Mesendoderm (in vitro differentiated cells): ENCODE measurements around the gene MAP3K21.

Source experiments
- DNase-seq: peaks from one replicate; pipeline ENCODE4 v3.0.0; 2013
- H2AK5ac ChIP-seq: 2 replicates; pipeline ENCODE4 v1.6.1; 2013; ENCODE audit warnings: low read length, inconsistent platforms
- H2BK120ac ChIP-seq: 2 replicates; pipeline ENCODE4 v1.6.1; 2013; ENCODE audit warnings: low read depth, mild to moderate bottlenecking, low read length, moderate library complexity, mixed read lengths
- H2BK15ac ChIP-seq: replicated peaks from 2 replicates; pipeline ENCODE4 v1.6.1; 2013; ENCODE audit warnings: low read depth, mild to moderate bottlenecking, moderate library complexity
- H2BK5ac ChIP-seq: 2 replicates; pipeline ENCODE4 v1.6.1; 2013; ENCODE audit warnings: low read length, inconsistent platforms
- H3K18ac ChIP-seq: 2 replicates; pipeline ENCODE4 v1.6.1; 2013; ENCODE audit warnings: mild to moderate bottlenecking, low read length, mixed read lengths
- H3K23ac ChIP-seq: one replicate; pipeline ENCODE4 v1.6.1; 2013; ENCODE audit warnings: low read length
- H3K27ac ChIP-seq: 2 replicates; pipeline ENCODE4 v1.5.1; 2013; ENCODE audit warnings: low read depth, mild to moderate bottlenecking, inconsistent platforms, low read length, moderate library complexity
- H3K27me3 ChIP-seq: 2 replicates; pipeline ENCODE4 v1.6.1; 2013; ENCODE audit warnings: low read length, control low read depth, mild to moderate bottlenecking, inconsistent platforms; ENCODE audit not compliant: insufficient read depth, poor library complexity
- H3K36me3 ChIP-seq: 2 replicates; pipeline ENCODE4 v1.6.1; 2013; ENCODE audit warnings: low read length, inconsistent platforms; ENCODE audit not compliant: control insufficient read depth, insufficient read depth
- H3K4ac ChIP-seq: one replicate; pipeline ENCODE4 v1.6.1; 2013; ENCODE audit warnings: low read depth, mild to moderate bottlenecking, low read length, moderate library complexity
- H3K4me1 ChIP-seq: 2 replicates; pipeline ENCODE4 v1.6.1; 2013; ENCODE audit warnings: low read depth, low read length, inconsistent platforms; ENCODE audit not compliant: control insufficient read depth
- H3K4me2 ChIP-seq: 2 replicates; pipeline ENCODE4 v1.6.1; 2013; ENCODE audit warnings: low read length
- H3K4me3 ChIP-seq: 2 replicates; pipeline ENCODE4 v1.5.1; 2013; ENCODE audit warnings: mild to moderate bottlenecking, low read length
- H3K56ac ChIP-seq: one replicate; pipeline ENCODE4 v1.6.1; 2013; ENCODE audit warnings: low read length
- H3K79me1 ChIP-seq: 2 replicates; pipeline ENCODE4 v1.6.1; 2013; ENCODE audit warnings: low read length, inconsistent platforms
- H3K79me2 ChIP-seq: 2 replicates; pipeline ENCODE4 v1.6.1; 2013; ENCODE audit warnings: mild to moderate bottlenecking, low read length; ENCODE audit not compliant: control insufficient read depth, insufficient read depth
- H3K9ac ChIP-seq: 2 replicates; pipeline ENCODE4 v1.6.1; 2013; ENCODE audit warnings: low read length, inconsistent platforms
- H4K5ac ChIP-seq: one replicate; pipeline ENCODE4 v1.6.1; 2013; ENCODE audit warnings: low read length
- H4K8ac ChIP-seq: one replicate; pipeline ENCODE4 v1.6.1; 2013; ENCODE audit warnings: low read depth, mild to moderate bottlenecking, control low read depth, low read length, moderate library complexity
- WGBS: extraction: QIAGEN DNeasy Blood & Tissue Kit; methylation state at CpG from one replicate; pipeline ENCODE4 v1.1.7; 2013; ENCODE audit warnings: low lambda C conversion rate, missing lambda C conversion rate; ENCODE audit not compliant: insufficient coverage; ENCODE audit errors: extremely low coverage; 5-methylcytosine and 5-hydroxymethylcytosine counted together

MAP3K21 gene

GRCh38 chr1:233342086-233342485 is 14.6 kb downstream of the MAP3K21 start:
- Histone ChIP-seq H3K56ac (no peak overlapping the region), H3K36me3 (no peaks in the 10 kb centered on the region), H3K4ac (no peak overlapping the region), H3K18ac (no peak overlapping the region), H2AK5ac (no peak overlapping the region), H2BK15ac (no peak overlapping the region), H3K4me2 (no peak overlapping the region), H2BK120ac (no peak overlapping the region), H3K27me3 (no peaks in the 10 kb centered on the region), H3K23ac (no peak overlapping the region), H3K4me3 (no peak overlapping the region), H3K79me2 (peaks cover 2% of the 10 kb centered on the region), H2BK5ac (no peak overlapping the region), H3K27ac (no peak overlapping the region), H3K9ac (no peak overlapping the region), H4K5ac (no peak overlapping the region), H3K79me1 (peaks cover 4% of the 10 kb centered on the region), H3K4me1 (peaks cover 4% of the 10 kb centered on the region), H4K8ac (no peak overlapping the region)
- no peak for DNase-seq

- no peak overlapping the region for H3K4me2 ChIP-seq
- no peak overlapping the region for H2BK5ac ChIP-seq
- WGBS: no CpG with 5 or more reads among the region's 1 CpG
- no peak overlapping the region for H3K18ac ChIP-seq
- no peak overlapping the region for H4K5ac ChIP-seq
- H3K4me1 ChIP-seq: peaks cover 4% of the 10 kb centered on the region
- H2BK15ac ChIP-seq: no peak overlapping the region
- no peak overlapping the region for H3K27ac ChIP-seq
- H2BK120ac ChIP-seq: no peak overlapping the region
- peaks cover 2% of the 10 kb centered on the region for H3K79me2 ChIP-seq
- H3K36me3 ChIP-seq: no peaks in the 10 kb centered on the region
- H3K23ac ChIP-seq: no peak overlapping the region
- H3K79me1 ChIP-seq: peaks cover 4% of the 10 kb centered on the region
- H3K4ac ChIP-seq: no peak overlapping the region
- H3K4me3 ChIP-seq: no peak overlapping the region
- no peak for DNase-seq
- H3K9ac ChIP-seq: no peak overlapping the region
- H3K27me3 ChIP-seq: no peaks in the 10 kb centered on the region
- no peak overlapping the region for H2AK5ac ChIP-seq
- no peak overlapping the region for H4K8ac ChIP-seq
- no peak overlapping the region for H3K56ac ChIP-seq
Measured at GRCh38 chr1:233343262-233343661, 15.7 kb downstream of the MAP3K21 start.

GRCh38 chr1:233347338-233347737 is 19.8 kb downstream of the MAP3K21 start:
- Histone ChIP-seq H3K27me3 (no peaks in the 10 kb centered on the region), H3K23ac (no peak overlapping the region), H3K36me3 (no peaks in the 10 kb centered on the region), H4K5ac (no peak overlapping the region), H3K18ac (no peak overlapping the region), H3K4ac (no peak overlapping the region), H3K79me2 (no peaks in the 10 kb centered on the region), H2AK5ac (no peak overlapping the region), H3K27ac (no peak overlapping the region), H3K79me1 (no peaks in the 10 kb centered on the region), H3K4me3 (no peak overlapping the region), H3K9ac (no peak overlapping the region), H2BK120ac (no peak overlapping the region), H2BK15ac (no peak overlapping the region), H3K4me1 (no peaks in the 10 kb centered on the region), H4K8ac (no peak overlapping the region), H3K56ac (no peak overlapping the region), H2BK5ac (no peak overlapping the region), H3K4me2 (no peak overlapping the region)
- no CpG with 5 or more reads among the region's 5 CpGs for WGBS
- no peak for DNase-seq

DNA sequence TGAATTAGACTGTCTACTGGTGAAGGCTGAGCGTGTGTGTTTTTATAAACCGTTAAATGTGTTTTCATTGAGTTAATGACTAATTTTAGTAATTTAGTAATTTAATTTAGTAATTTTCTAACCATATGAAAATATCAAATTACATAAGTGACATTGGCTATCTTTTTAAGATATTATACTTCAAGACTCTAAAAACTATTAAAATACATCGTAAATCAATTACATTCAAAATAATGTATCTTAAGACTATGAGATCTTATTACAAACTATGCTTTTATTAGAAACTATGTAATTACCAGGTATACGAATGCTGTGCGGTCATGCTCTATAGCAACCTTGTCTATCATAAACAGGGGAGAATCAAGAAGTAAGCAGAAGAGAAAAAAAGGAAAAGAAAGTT is 21.6 kb downstream of the MAP3K21 start:
- Histone ChIP-seq H3K9ac (no peak overlapping the region), H2BK15ac (no peak overlapping the region), H4K5ac (no peak overlapping the region), H4K8ac (no peak overlapping the region), H3K18ac (no peak overlapping the region), H3K79me1 (no peaks in the 10 kb centered on the region), H3K4ac (no peak overlapping the region), H2BK5ac (no peak overlapping the region), H3K79me2 (no peaks in the 10 kb centered on the region), H3K4me1 (no peaks in the 10 kb centered on the region), H3K4me2 (no peak overlapping the region), H3K4me3 (no peak overlapping the region), H3K23ac (no peak overlapping the region), H3K27me3 (no peaks in the 10 kb centered on the region), H3K36me3 (no peaks in the 10 kb centered on the region), H3K27ac (no peak overlapping the region), H2BK120ac (no peak overlapping the region), H2AK5ac (no peak overlapping the region), H3K56ac (no peak overlapping the region)
- no peak for DNase-seq
- 100% methylated on average over 1 of the region's 5 CpGs for WGBS

- Histone ChIP-seq H3K27me3 (no peaks in the 10 kb centered on the region), H4K5ac (no peak overlapping the region), H3K79me2 (no peaks in the 10 kb centered on the region), H3K9ac (no peak overlapping the region), H3K79me1 (no peaks in the 10 kb centered on the region), H3K18ac (no peak overlapping the region), H2BK120ac (no peak overlapping the region), H2BK5ac (no peak overlapping the region), H2BK15ac (no peak overlapping the region), H3K23ac (no peak overlapping the region), H3K56ac (no peak overlapping the region), H3K4me3 (no peak overlapping the region), H4K8ac (no peak overlapping the region), H3K27ac (no peak overlapping the region), H3K4me1 (no peaks in the 10 kb centered on the region), H3K36me3 (no peaks in the 10 kb centered on the region), H2AK5ac (no peak overlapping the region), H3K4me2 (no peak overlapping the region), H3K4ac (no peak overlapping the region)
- no peak for DNase-seq
Measured at GRCh38 chr1:233354983-233355382, 27.5 kb downstream of the MAP3K21 start.

DNA sequence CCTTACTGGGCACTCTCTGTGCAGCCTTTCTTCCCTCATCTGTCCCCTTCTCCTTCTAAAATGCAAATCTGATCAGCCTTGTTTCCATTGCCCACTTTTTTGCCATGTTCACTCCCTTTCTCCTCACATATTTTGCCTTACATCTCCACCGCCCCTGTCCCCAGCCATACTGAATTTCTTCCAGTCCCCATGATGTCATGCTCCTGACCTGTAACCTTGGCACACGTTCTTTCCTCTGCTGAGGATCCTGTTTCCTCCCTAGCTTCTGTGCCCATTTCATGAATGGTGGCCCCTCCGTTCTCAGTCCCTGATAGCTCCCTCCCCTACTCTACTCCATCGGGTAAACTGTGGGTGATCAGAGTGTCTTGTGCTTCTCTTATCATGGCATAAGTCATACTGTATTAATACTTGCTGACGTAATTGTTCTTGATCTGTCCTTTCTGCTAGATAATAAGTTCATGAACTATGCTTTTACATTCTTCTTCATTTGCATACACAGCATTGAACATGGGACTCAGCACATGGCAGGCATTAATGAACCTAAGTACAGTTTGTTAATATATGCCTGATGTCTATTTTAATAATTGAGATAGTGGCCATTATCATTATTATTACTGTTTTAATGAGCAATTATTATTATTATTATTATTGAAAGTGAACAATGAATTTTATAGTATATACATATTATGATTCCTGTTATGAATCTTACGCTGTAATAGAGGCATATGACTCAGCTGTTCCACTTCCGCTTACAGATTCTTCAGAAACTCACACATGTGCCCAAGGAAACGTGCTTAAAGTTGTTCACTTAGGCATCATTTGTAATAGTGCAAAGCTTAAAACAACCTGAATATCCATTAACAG is 28.5 kb downstream of the MAP3K21 start:
- Histone ChIP-seq H3K36me3 (no peaks in the 10 kb centered on the region), H3K79me1 (no peaks in the 10 kb centered on the region), H3K4me2 (no peak overlapping the region), H3K4me1 (no peaks in the 10 kb centered on the region), H3K9ac (no peak overlapping the region), H3K23ac (no peak overlapping the region), H4K5ac (no peak overlapping the region), H2AK5ac (no peak overlapping the region), H2BK15ac (no peak overlapping the region), H2BK120ac (no peak overlapping the region), H3K4me3 (no peak overlapping the region), H2BK5ac (no peak overlapping the region), H3K18ac (no peak overlapping the region), H3K4ac (no peak overlapping the region), H4K8ac (no peak overlapping the region), H3K27ac (no peak overlapping the region), H3K56ac (no peak overlapping the region), H3K79me2 (no peaks in the 10 kb centered on the region), H3K27me3 (no peaks in the 10 kb centered on the region)
- no CpG with 5 or more reads among the region's 8 CpGs for WGBS
- no peak for DNase-seq
